Trophoblast cell (in vitro differentiated cells and primary cell): ENCODE data around the gene RASEF.

Source experiments
- DNase-seq, 2 donors: peaks; one replicate each; pipeline ENCODE4 v3.0.0-alpha.2; 2016
- H2AFZ ChIP-seq: 2 replicates; pipeline ENCODE4 v1.6.1; 2013; ENCODE audit warnings: low read length, moderate library complexity, mild to moderate bottlenecking; ENCODE audit not compliant: insufficient read depth, poor library complexity
- H2AK5ac ChIP-seq: 2 replicates; pipeline ENCODE4 v1.6.1; 2013; ENCODE audit warnings: mild to moderate bottlenecking, low read length
- H2BK120ac ChIP-seq: 2 replicates; pipeline ENCODE4 v1.6.1; 2013; ENCODE audit warnings: low read length, mild to moderate bottlenecking, moderate library complexity; ENCODE audit not compliant: insufficient read depth, poor library complexity
- H2BK12ac ChIP-seq: 2 replicates; pipeline ENCODE4 v1.6.1; 2013; ENCODE audit warnings: mild to moderate bottlenecking, low read length, moderate library complexity
- H2BK5ac ChIP-seq: 2 replicates; pipeline ENCODE4 v1.6.1; 2013; ENCODE audit warnings: low read length, low read depth, moderate library complexity, mild to moderate bottlenecking; ENCODE audit not compliant: poor library complexity
- H3K14ac ChIP-seq: 2 replicates; pipeline ENCODE4 v1.6.1; 2013; ENCODE audit warnings: mild to moderate bottlenecking, low read length
- H3K18ac ChIP-seq: 2 replicates; pipeline ENCODE4 v1.6.1; 2013; ENCODE audit warnings: mild to moderate bottlenecking, low read length
- H3K23ac ChIP-seq: 2 replicates; pipeline ENCODE4 v1.6.1; 2013; ENCODE audit warnings: low read length
- H3K27ac ChIP-seq: 2 replicates; pipeline ENCODE4 v1.5.1; 2013; ENCODE audit warnings: low read depth, mild to moderate bottlenecking, inconsistent platforms, low read length, moderate library complexity
- H3K27me3 ChIP-seq: 2 replicates; pipeline ENCODE4 v1.6.1; 2013; ENCODE audit warnings: inconsistent platforms, mild to moderate bottlenecking, low read length, moderate library complexity; ENCODE audit not compliant: insufficient read depth
- H3K36me3 ChIP-seq, 2 experiments: 1 replicate in 1 of 2; 2 replicates in 1 of 2; pipeline ENCODE4 v1.6.1; 2013; ENCODE audit warnings: low read length in 2 of 2, mild to moderate bottlenecking in 2 of 2, moderate library complexity in 1 of 2; ENCODE audit not compliant: insufficient read depth in 2 of 2, control insufficient read depth in 1 of 2
- H3K4ac ChIP-seq: 2 replicates; pipeline ENCODE4 v1.6.1; 2013; ENCODE audit warnings: low read depth, mild to moderate bottlenecking, low read length, moderate library complexity
- H3K4me1 ChIP-seq, 2 experiments: 1 replicate in 1 of 2; 2 replicates in 1 of 2; pipeline ENCODE4 v1.6.1; 2013; ENCODE audit warnings: low read length in 2 of 2, mild to moderate bottlenecking in 2 of 2, moderate library complexity in 1 of 2; ENCODE audit not compliant: insufficient read depth in 2 of 2, control insufficient read depth in 1 of 2
- H3K4me2 ChIP-seq: 2 replicates; pipeline ENCODE4 v1.6.1; 2013; ENCODE audit warnings: inconsistent platforms, mild to moderate bottlenecking, low read length, moderate library complexity
- H3K4me3 ChIP-seq: 2 replicates; pipeline ENCODE4 v1.5.1; 2013; ENCODE audit warnings: mild to moderate bottlenecking, low read depth, low read length, inconsistent platforms
- H3K79me1 ChIP-seq: one replicate; pipeline ENCODE4 v1.6.1; 2013; ENCODE audit warnings: low read length
- H3K79me2 ChIP-seq: 2 replicates; pipeline ENCODE4 v1.6.1; 2013; ENCODE audit warnings: low read length, mild to moderate bottlenecking; ENCODE audit not compliant: control insufficient read depth, insufficient read depth, poor library complexity
- H3K9ac ChIP-seq: 2 replicates; pipeline ENCODE4 v1.6.1; 2013; ENCODE audit warnings: mild to moderate bottlenecking, low read length
- H3K9me3 ChIP-seq: 2 replicates; pipeline ENCODE4 v1.6.1; 2013; ENCODE audit warnings: low read depth, mild to moderate bottlenecking, control low read depth, inconsistent platforms, low read length; ENCODE audit not compliant: insufficient read depth
- H4K12ac ChIP-seq: 2 replicates; pipeline ENCODE4 v1.6.1; 2013; ENCODE audit warnings: low read depth, mild to moderate bottlenecking, low read length, moderate library complexity
- H4K8ac ChIP-seq: 2 replicates; pipeline ENCODE4 v1.6.1; 2013; ENCODE audit warnings: low read depth, mild to moderate bottlenecking, low read length, moderate library complexity
- H4K91ac ChIP-seq: one replicate; pipeline ENCODE4 v1.6.1; 2013; ENCODE audit warnings: low read depth, mild to moderate bottlenecking, low read length, moderate library complexity
- WGBS: extraction: QIAGEN DNeasy Blood & Tissue Kit; methylation state at CpG from one replicate; pipeline ENCODE4 v1.1.7; 2013; ENCODE audit warnings: missing lambda C conversion rate; ENCODE audit not compliant: insufficient read length, insufficient coverage; ENCODE audit errors: extremely low coverage; 5-methylcytosine and 5-hydroxymethylcytosine counted together

The RASEF gene

GRCh38 chr9:83012168-83012921, 50.6 kb downstream of the RASEF start:
- Histone ChIP-seq H3K79me1 (no peaks in the 10 kb centered on the region), H3K4me1 (no peaks in the 10 kb centered on the region), H3K4ac (no peak overlapping the region), H4K12ac (no peak overlapping the region), H4K8ac (no peak overlapping the region), H4K91ac (no peak overlapping the region), H2AK5ac (no peak overlapping the region), H2BK12ac (no peak overlapping the region), H3K9me3 (no peaks in the 10 kb centered on the region), H2BK5ac (no peak overlapping the region), H3K18ac (no peak overlapping the region), H3K23ac (no peak overlapping the region), H2BK120ac (no peak overlapping the region), H3K27me3 (no peaks in the 10 kb centered on the region), H3K79me2 (no peaks in the 10 kb centered on the region), H3K4me2 (no peak overlapping the region), H3K36me3 (no peaks in the 10 kb centered on the region), H2AFZ (no peak overlapping the region), H3K27ac (no peak overlapping the region), H3K14ac (no peak overlapping the region), H3K4me3 (no peak overlapping the region), H3K9ac (no peak overlapping the region)
- DNase-seq, result no peak
- no CpG with 5 or more reads among the region's 4 CpGs for WGBS

- no peaks in the 10 kb centered on the region for H3K79me1 ChIP-seq
- H3K27me3 ChIP-seq, result no peaks in the 10 kb centered on the region
- H3K36me3 ChIP-seq, result no peaks in the 10 kb centered on the region
- H3K9ac ChIP-seq, result no peak overlapping the region
- no peak for DNase-seq
- H4K91ac ChIP-seq, result no peak overlapping the region
- H3K4me3 ChIP-seq, result no peak overlapping the region
- H3K14ac ChIP-seq, result no peak overlapping the region
- H3K79me2 ChIP-seq, result no peaks in the 10 kb centered on the region
- H2BK5ac ChIP-seq, result no peak overlapping the region
- no peaks in the 10 kb centered on the region for H3K4me1 ChIP-seq
- H4K8ac ChIP-seq, result no peak overlapping the region
- H3K18ac ChIP-seq, result no peak overlapping the region
- no peak overlapping the region for H3K23ac ChIP-seq
- no peak overlapping the region for H4K12ac ChIP-seq
- no peak overlapping the region for H3K4me2 ChIP-seq
- H2BK120ac ChIP-seq, result no peak overlapping the region
- no peak overlapping the region for H2AFZ ChIP-seq
- H3K4ac ChIP-seq, result no peak overlapping the region
- H2AK5ac ChIP-seq, result no peak overlapping the region
- H3K27ac ChIP-seq, result no peak overlapping the region
- H3K9me3 ChIP-seq, result no peaks in the 10 kb centered on the region
- H2BK12ac ChIP-seq, result no peak overlapping the region
Measured at GRCh38 chr9:83011611-83012010, 51.3 kb downstream of the RASEF start.

- Histone ChIP-seq H4K12ac (no peak overlapping the region), H2BK120ac (no peak overlapping the region), H3K79me1 (no peaks in the 10 kb centered on the region), H2BK5ac (no peak overlapping the region), H4K91ac (no peak overlapping the region), H2AFZ (no peak overlapping the region), H3K27ac (no peak overlapping the region), H2BK12ac (no peak overlapping the region), H3K18ac (no peak overlapping the region), H3K14ac (no peak overlapping the region), H3K36me3 (no peaks in the 10 kb centered on the region), H3K9ac (no peak overlapping the region), H3K4me1 (no peaks in the 10 kb centered on the region), H3K79me2 (no peaks in the 10 kb centered on the region), H3K9me3 (no peaks in the 10 kb centered on the region), H4K8ac (no peak overlapping the region), H3K4me3 (no peak overlapping the region), H3K27me3 (no peaks in the 10 kb centered on the region), H3K23ac (no peak overlapping the region), H3K4ac (no peak overlapping the region), H2AK5ac (no peak overlapping the region), H3K4me2 (no peak overlapping the region)
- no peak for DNase-seq
- WGBS, result no CpG with 5 or more reads among the region's 9 CpGs
Measured at GRCh38 chr9:83007521-83008300, 55.2 kb downstream of the RASEF start.

- DNase-seq, result no peak
- no peak overlapping the region for H2BK120ac ChIP-seq
- H3K9ac ChIP-seq, result no peak overlapping the region
- no peaks in the 10 kb centered on the region for H3K27me3 ChIP-seq
- no peaks in the 10 kb centered on the region for H3K36me3 ChIP-seq
- H3K4me2 ChIP-seq, result no peak overlapping the region
- H2BK5ac ChIP-seq, result no peak overlapping the region
- no peak overlapping the region for H3K4ac ChIP-seq
- H3K27ac ChIP-seq, result no peak overlapping the region
- no peaks in the 10 kb centered on the region for H3K4me1 ChIP-seq
- H4K91ac ChIP-seq, result no peak overlapping the region
- no peak overlapping the region for H2BK12ac ChIP-seq
- no peaks in the 10 kb centered on the region for H3K79me2 ChIP-seq
- no peak overlapping the region for H3K14ac ChIP-seq
- H3K18ac ChIP-seq, result no peak overlapping the region
- no peak overlapping the region for H4K12ac ChIP-seq
- H2AK5ac ChIP-seq, result no peak overlapping the region
- H3K79me1 ChIP-seq, result no peaks in the 10 kb centered on the region
- H3K9me3 ChIP-seq, result no peaks in the 10 kb centered on the region
- no peak overlapping the region for H4K8ac ChIP-seq
- H3K23ac ChIP-seq, result no peak overlapping the region
- no peak overlapping the region for H3K4me3 ChIP-seq
- no peak overlapping the region for H2AFZ ChIP-seq
Measured at GRCh38 chr9:83006378-83006777, 56.6 kb downstream of the RASEF start.
